Gastroesophageal sphincter (tissue), 4 donors: ENCODE results near the gene FOXS1. TPM values are rescaled to one million over a fixed set of nuclear protein-coding genes. Genes with fewer than 3 reads are reported as not detected.

Experiments
- ATAC-seq: fragments of 150-250 bp; one replicate; pipeline ENCODE4 v1.9.1; 2016; ENCODE audit warnings: mild to moderate bottlenecking, moderate library complexity
- H3K27ac ChIP-seq, 4 donors: fragments of 200-600 bp; sonication (generic) in 3 of 4; 1 replicate in 3 of 4; 2 replicates in 1 of 4; pipeline ENCODE4 v1.5.1; 2016 to 2019
- H3K27me3 ChIP-seq: fragments of 200-600 bp; sonication (generic); one replicate; pipeline ENCODE4 v1.5.1; 2019
- H3K36me3 ChIP-seq, 2 donors: fragments of 200-600 bp; sonication (generic); one replicate each; pipeline ENCODE4 v1.5.1; 2019; ENCODE audit warnings: control low read depth in 1 of 2
- H3K4me1 ChIP-seq, 3 donors: fragments of 200-600 bp; sonication (generic); 1 replicate in 2 of 3; 2 replicates in 1 of 3; pipeline ENCODE4 v1.5.1; 2016 to 2019; ENCODE audit warnings: control low read depth in 2 of 3
- H3K4me3 ChIP-seq, 2 donors: fragments of 200-600 bp; sonication (generic); one replicate each; pipeline ENCODE4 v1.5.1; 2019; ENCODE audit warnings: mild to moderate bottlenecking in 1 of 2, moderate library complexity in 1 of 2
- H3K9me3 ChIP-seq, 3 donors: fragments of 200-600 bp; sonication (generic); one replicate each; pipeline ENCODE4 v1.5.1; 2017 to 2019; ENCODE audit warnings: control low read depth in 2 of 3
- CTCF ChIP-seq, 4 experiments: fragments of 200-600 bp in 2 of 4; fragments of 450-650 bp in 2 of 4; sonication (generic) in 1 of 4; IDR thresholded peaks; one replicate each; pipeline ENCODE4 v1.5.1; 2017 to 2019; ENCODE audit warnings: antibody characterized with exemption in 4 of 4, mild to moderate bottlenecking in 2 of 4, moderate library complexity in 2 of 4
- EP300 ChIP-seq: sonication (generic); formaldehyde crosslinking; IDR thresholded peaks from one replicate; pipeline ENCODE4 v1.6.1; 2017; ENCODE audit warnings: antibody characterized with exemption, mild to moderate bottlenecking
- POLR2A ChIP-seq, 2 donors: fragments of 450-650 bp; IDR thresholded peaks; one replicate each; pipeline ENCODE4 v1.6.1; 2017; ENCODE audit warnings: antibody characterized with exemption in 2 of 2, mild to moderate bottlenecking in 2 of 2, moderate library complexity in 1 of 2
- POLR2AphosphoS5 ChIP-seq: sonication (generic); formaldehyde crosslinking; IDR thresholded peaks from one replicate; pipeline ENCODE4 v1.6.1; 2017; ENCODE audit warnings: antibody characterized with exemption
- WGBS, 2 donors: methylation state at CpG; one replicate each; pipeline ENCODE4 v1.1.5; 2018; ENCODE audit warnings: low coverage in 1 of 2; 5-methylcytosine and 5-hydroxymethylcytosine counted together
- small RNA-seq, 4 donors: library from RNA; depleted of rRNA; stranded (forward); fragments of <200 nt; gene quantifications; one replicate each; pipeline ENCODE3, GENCODE V24; 2016
- total RNA-seq, 4 donors: library from RNA; depleted of rRNA; stranded (reverse); fragments of >200 nt; gene quantifications; one replicate each; pipeline ENCODE4 v1.1.0, GENCODE V29; 2016

Gene FOXS1
- total RNA-seq, 4 donors from 2014 or later = 0.62 to 3.9 (median 2.3) TPM; not detected in 1

- no peak overlapping the region for H3K4me3 ChIP-seq
- no peaks in the 10 kb centered on the region for H3K9me3 ChIP-seq
- H3K27ac ChIP-seq = no peak overlapping the region
- H3K4me1 ChIP-seq = peaks cover 0 to 11% (median 0%) of the 10 kb centered on the region in 3 donors
- TF ChIP-seq CTCF (IDR thresholded peaks at IDR 0.05) (no peak), POLR2AphosphoS5 (no peak), POLR2A (IDR thresholded peaks at IDR 0.05) (no peak)
- no peak for ATAC-seq
- H3K36me3 ChIP-seq = no peaks in the 10 kb centered on the region
- no peaks in the 10 kb centered on the region for H3K27me3 ChIP-seq
- 86 to 88% methylated on average over 3 to 7 of the region's 7 CpGs for WGBS, 2 donors
These were observed 41.7 kb downstream of the FOXS1 start for GRCh38 chr20:31803552-31804291.

- TF ChIP-seq POLR2A (IDR thresholded peaks at IDR 0.05) (no peak), POLR2AphosphoS5 (no peak), EP300 (no peak), CTCF (IDR thresholded peaks at IDR 0.05) (no peak)
- no peak overlapping the region for H3K27ac ChIP-seq
- no peaks in the 10 kb centered on the region for H3K9me3 ChIP-seq
- H3K36me3 ChIP-seq = no peaks in the 10 kb centered on the region
- ATAC-seq = no peak
- H3K4me1 ChIP-seq = peaks cover 0 to 5% (median 0%) of the 10 kb centered on the region in 3 donors
- 85 to 90% methylated on average over 2 to 5 of the region's 7 CpGs for WGBS, 2 donors
- H3K27me3 ChIP-seq = no peaks in the 10 kb centered on the region
- H3K4me3 ChIP-seq = no peak overlapping the region
These were observed 43.9 kb downstream of the FOXS1 start for GRCh38 chr20:31801508-31801907.

- no peaks in the 10 kb centered on the region for H3K9me3 ChIP-seq
- H3K4me1 ChIP-seq = no peaks in the 10 kb centered on the region
- no peaks in the 10 kb centered on the region for H3K27me3 ChIP-seq
- H3K4me3 ChIP-seq = no peak overlapping the region
- no peak for TF ChIP-seq EP300
- ATAC-seq = no peak
- WGBS, 2 donors = 69 to 84% methylated on average over 3 of the region's 3 CpGs
- no peak overlapping the region for H3K27ac ChIP-seq
- H3K36me3 ChIP-seq = no peaks in the 10 kb centered on the region
These were observed 48.0 kb downstream of the FOXS1 start for GRCh38 chr20:31797364-31797763.

Small RNAs within 50 kb of the gene (small RNA-seq; reads per million reads assigned to genes)
- 0 reads per million in 4 donors for gene AL160175.1

Other genes with a start within 250 kb of the FOXS1 start
- 100 to 1,000 TPM; 221 to 714 (median 372) TPM for gene ID1, start 240.3 kb downstream of the FOXS1 start, total RNA-seq
- 10 to 100 TPM in 2 of 4 donors, 1 to 10 TPM in 1, not detected in 1; 4.6 to 40.9 (median 12.1) TPM for gene COX4I2, start 207.7 kb downstream of the FOXS1 start, total RNA-seq
- gene BCL2L1, start 122.7 kb downstream of the FOXS1 start, total RNA-seq = 100 to 1,000 TPM in 3 of 4 donors, 10 to 100 TPM in 1; 71.9 to 171 (median 135) TPM
- gene TPX2, start 106.3 kb downstream of the FOXS1 start, total RNA-seq = 1 to 10 TPM in 1 of 4 donors, under 1 TPM in 3; 0.13 to 1.4 (median 0.74) TPM
- gene MYLK2, start 26.2 kb downstream of the FOXS1 start, total RNA-seq = under 1 TPM in 3 of 4 donors, not detected in 1; 0.27 to 0.54 (median 0.31) TPM
- gene DUSP15, start 24.9 kb upstream of the FOXS1 start, total RNA-seq = 1 to 10 TPM; 1.5 to 8.2 (median 4.5) TPM
- under 1 TPM in 1 of 4 donors, not detected in 3; 0.47 TPM for gene TTLL9, start 25.0 kb upstream of the FOXS1 start, total RNA-seq
- gene PDRG1, start 106.4 kb upstream of the FOXS1 start, total RNA-seq = 10 to 100 TPM; 10.5 to 11.2 (median 11.0) TPM
- gene XKR7, start 122.5 kb upstream of the FOXS1 start, total RNA-seq = under 1 TPM in 2 of 4 donors, not detected in 2; 0.04 to 0.07 TPM
- 1 to 10 TPM; 3.0 to 9.3 (median 5.6) TPM for gene CCM2L, start 164.8 kb upstream of the FOXS1 start, total RNA-seq
- 10 to 100 TPM in 2 of 4 donors, 1 to 10 TPM in 2; 2.6 to 31.8 (median 10.2) TPM for gene HCK, start 206.6 kb upstream of the FOXS1 start, total RNA-seq